Measurements from ENCODE around the gene SEMA4C. TPM values are rescaled to one million over a fixed set of nuclear protein-coding genes. Genes with fewer than 3 reads are reported as not detected.
A peak's percentile ranks its signal among the peaks of the same experiment; 100 is the strongest.

The SEMA4C gene
- polyA plus RNA-seq (2011; rRNA removed) (16.8 and 21.4 TPM in 2 replicates), polyA minus RNA-seq (2011; rRNA and poly(A)+ RNA removed) (36.1 and 51.0 TPM in 2 replicates)

GRCh38 chr2:96869822-96870625 lies at the start of gene SEMA4C:
SEMA4C (minus strand) TSS chr2:96870080; CDS start chr2:96867886, 2,194 bp downstream.
- Histone ChIP-seq H3K4me3 (ENCODE audit: low read depth, low read length) (peak within 1 kb of the TSS; percentile 85), H3K27ac (ENCODE audit: low read depth, low read length) (peak within 1 kb of the TSS; percentile 93), H3K27me3 (ENCODE audit: control insufficient read depth, insufficient read depth, low read length) (no peaks in the 10 kb centered on the region), H3K9me3 (ENCODE audit: control insufficient read depth, insufficient read depth, low read length) (no peaks in the 10 kb centered on the region; the same call in 1 of the 2 replicates)
- POLR2A ChIA-PET: interaction anchor here (2.9 kb wide), 1 partner anchor 12 kb away, joined by 42 read pairs; the partner anchor contains the start of gene ANKRD39
- no peak for TF ChIP-seq CTCF (IDR thresholded peaks at IDR 0.05; ENCODE audit: low read depth, low read length)
- no peak for DNase-seq (ENCODE audit: low read depth, low spot score)
- CTCF ChIA-PET: interaction anchor here (0.8 to 3.4 kb wide), 5 partner anchors 12 to 77 kb away, joined by 3 to 60 read pairs (median 4); partner anchors contain the start of gene ANKRD39

GRCh38 chr2:96918754-96919550 lies 49.1 kb upstream of the SEMA4C start:
- no peak overlapping the region for H3K4me3 ChIP-seq (ENCODE audit: low read depth, low read length)
- TF ChIP-seq CTCF (IDR thresholded peaks at IDR 0.05; ENCODE audit: low read depth, low read length): no peak
- POLR2A ChIA-PET: no interaction called here

GRCh38 chr2:96918092-96918753 lies 48.3 kb upstream of the SEMA4C start:
- no peak for TF ChIP-seq CTCF (IDR thresholded peaks at IDR 0.05; ENCODE audit: low read depth, low read length)
- ChIA-PET CTCF (no interaction called here), POLR2A (no interaction called here)
- no peak for DNase-seq (ENCODE audit: low read depth, low spot score)
- no peak overlapping the region for H3K4me3 ChIP-seq (ENCODE audit: low read depth, low read length)
- peaks cover 17% of the 10 kb centered on the region for H3K9me3 ChIP-seq (ENCODE audit: control insufficient read depth, insufficient read depth, low read length)
- peaks cover 18% of the 10 kb centered on the region for H3K27me3 ChIP-seq (ENCODE audit: control insufficient read depth, insufficient read depth, low read length)
- no peak overlapping the region for H3K27ac ChIP-seq (ENCODE audit: low read depth, low read length)

More at GRCh38 chr2:96918754-96919550, 49.1 kb upstream of the SEMA4C start:
- H3K27me3 ChIP-seq (ENCODE audit: control insufficient read depth, insufficient read depth, low read length): peaks cover 25% of the 10 kb centered on the region
- peaks cover 17% of the 10 kb centered on the region for H3K9me3 ChIP-seq (ENCODE audit: control insufficient read depth, insufficient read depth, low read length)
- no peak for DNase-seq (ENCODE audit: low read depth, low spot score)
- CTCF ChIA-PET: no interaction called here
- no peak overlapping the region for H3K27ac ChIP-seq (ENCODE audit: low read depth, low read length)

- DNase-seq (ENCODE audit: low read depth, low spot score): no peak
- no peak for TF ChIP-seq CTCF (IDR thresholded peaks at IDR 0.05; ENCODE audit: low read depth, low read length)
- CTCF ChIA-PET: no interaction called here
- peaks cover 17% of the 10 kb centered on the region for H3K9me3 ChIP-seq (ENCODE audit: control insufficient read depth, insufficient read depth, low read length)
- no peak overlapping the region for H3K4me3 ChIP-seq (ENCODE audit: low read depth, low read length)
- no peak overlapping the region for H3K27ac ChIP-seq (ENCODE audit: low read depth, low read length)
- POLR2A ChIA-PET: no interaction called here
- peaks cover 20% of the 10 kb centered on the region for H3K27me3 ChIP-seq (ENCODE audit: control insufficient read depth, insufficient read depth, low read length)
Observed at GRCh38 chr2:96916646-96917543, 47.0 kb upstream of the SEMA4C start.
